ENCODE measurements around the gene TMEM126B. TPM values are rescaled to one million over a fixed set of nuclear protein-coding genes. Genes with fewer than 3 reads are reported as not detected.
"Not testable (repeated sequence)": the region's sequence is repeated elsewhere in the genome, so short reads cannot be mapped to it uniquely, and the experiment has no call there.

Gene TMEM126B
- total and polyA plus RNA-seq, 2 donors (not counting 1 experiment from before 2014, with no cell fraction given): 21.7 to 38.5 TPM

DNA sequence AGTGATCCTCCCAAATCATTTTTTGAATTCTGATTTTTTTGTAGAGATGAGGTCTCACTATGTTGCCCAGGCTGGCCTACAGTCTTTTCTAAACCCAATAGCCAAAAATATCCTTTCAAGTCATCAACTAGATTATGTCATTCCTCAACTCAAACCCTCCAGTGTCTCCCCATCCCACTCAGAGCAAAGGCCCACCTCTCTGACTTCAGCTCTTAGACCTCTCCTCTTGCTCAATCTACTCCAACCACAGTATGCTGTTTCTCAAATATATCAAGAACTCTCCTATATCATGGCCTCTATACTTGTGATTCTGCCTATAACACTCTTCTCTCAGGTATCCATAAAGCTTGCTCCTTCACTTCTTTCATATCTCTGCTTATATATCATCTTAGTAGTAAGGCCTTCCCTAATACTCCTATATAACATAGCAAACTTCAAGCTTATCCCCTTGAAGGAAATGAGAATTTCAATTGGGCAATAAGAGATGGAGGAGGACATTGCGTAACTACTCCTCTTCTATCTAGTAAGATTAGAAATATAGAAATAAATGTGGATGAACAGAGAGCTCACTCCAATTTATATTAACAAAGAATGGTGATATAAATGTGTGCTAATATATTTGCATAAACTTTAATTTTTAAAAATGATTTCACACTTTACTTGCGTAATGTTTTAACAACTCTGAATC, 25.7 kb upstream of the TMEM126B start:
- H2AFZ ChIP-seq (ENCODE audit: insufficient read depth, low read depth, low read length, poor library complexity, severe bottlenecking): no peak overlapping the region
- no peak overlapping the region for H3K9ac ChIP-seq (ENCODE audit: low read length)
- no peaks in the 10 kb centered on the region for H3K9me3 Mint-ChIP-seq (ENCODE audit: insufficient read depth)
- no peaks in the 10 kb centered on the region for H3K79me2 ChIP-seq (ENCODE audit: control insufficient read depth, insufficient read depth, low read length)
- H3K4me1 ChIP-seq (ENCODE audit: control insufficient read depth in 2 of 2, insufficient read depth in 2 of 2, low read length in 2 of 2): no peaks in the 10 kb centered on the region
- no peaks in the 10 kb centered on the region for H4K20me1 ChIP-seq (ENCODE audit: control insufficient read depth, insufficient read depth, low read length, poor library complexity, severe bottlenecking)
- H3K27me3 ChIP-seq (replicated peaks in 1 of 4; ENCODE audit: control extremely low read depth in 1 of 4, control insufficient read depth in 3 of 4, insufficient read depth in 4 of 4, low read length in 3 of 4): no peaks in the 10 kb centered on the region
- POLR2A ChIA-PET: no interaction called here
- H3K4me2 ChIP-seq (replicated peaks; ENCODE audit: low read depth, low read length, poor library complexity, severe bottlenecking): no peak overlapping the region
- H3K27ac ChIP-seq (ENCODE audit: low read length in 2 of 2): no peak overlapping the region
- no peak for ATAC-seq (ENCODE audit: low read depth)
- H3K27ac Mint-ChIP-seq: no peak overlapping the region
- no peaks in the 10 kb centered on the region for H3K36me3 ChIP-seq (replicated peaks in 1 of 2; ENCODE audit: control extremely low read depth in 1 of 2, control insufficient read depth in 1 of 2, extremely low read depth in 1 of 2, insufficient read depth in 2 of 2, low read length in 1 of 2)
- no peaks in the 10 kb centered on the region for H3K4me1 Mint-ChIP-seq
- H3K4me3 Mint-ChIP-seq: no peak overlapping the region
- DNase-seq: no peak
- CTCF ChIA-PET: interaction anchor here (3.5 kb wide), 1 partner anchor 13 kb away, joined by 8 read pairs; no protein-coding TSS in a partner anchor
- no peak overlapping the region for H3K4me3 ChIP-seq (ENCODE audit: control extremely low read depth in 1 of 5, extremely low read depth in 1 of 5, insufficient read depth in 1 of 5, low read depth in 2 of 5, low read length in 4 of 5)
- no peaks in the 10 kb centered on the region for H3K27me3 Mint-ChIP-seq
- TF ChIP-seq, protein P1, sequence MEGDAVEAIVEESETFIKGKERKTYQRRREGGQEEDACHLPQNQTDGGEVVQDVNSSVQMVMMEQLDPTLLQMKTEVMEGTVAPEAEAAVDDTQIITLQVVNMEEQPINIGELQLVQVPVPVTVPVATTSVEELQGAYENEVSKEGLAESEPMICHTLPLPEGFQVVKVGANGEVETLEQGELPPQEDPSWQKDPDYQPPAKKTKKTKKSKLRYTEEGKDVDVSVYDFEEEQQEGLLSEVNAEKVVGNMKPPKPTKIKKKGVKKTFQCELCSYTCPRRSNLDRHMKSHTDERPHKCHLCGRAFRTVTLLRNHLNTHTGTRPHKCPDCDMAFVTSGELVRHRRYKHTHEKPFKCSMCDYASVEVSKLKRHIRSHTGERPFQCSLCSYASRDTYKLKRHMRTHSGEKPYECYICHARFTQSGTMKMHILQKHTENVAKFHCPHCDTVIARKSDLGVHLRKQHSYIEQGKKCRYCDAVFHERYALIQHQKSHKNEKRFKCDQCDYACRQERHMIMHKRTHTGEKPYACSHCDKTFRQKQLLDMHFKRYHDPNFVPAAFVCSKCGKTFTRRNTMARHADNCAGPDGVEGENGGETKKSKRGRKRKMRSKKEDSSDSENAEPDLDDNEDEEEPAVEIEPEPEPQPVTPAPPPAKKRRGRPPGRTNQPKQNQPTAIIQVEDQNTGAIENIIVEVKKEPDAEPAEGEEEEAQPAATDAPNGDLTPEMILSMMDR (IDR thresholded peaks at IDR 0.05): no peak
- no peak for TF ChIP-seq EZH2 (IDR thresholded peaks at IDR 0.05; ENCODE audit: borderline replicate concordance, insufficient read depth, low read depth, low read length, poor library complexity, severe bottlenecking)
- intact Hi-C loops (cut with micrococcal nuclease): no loop called here
- no CpG with 5 or more reads among the region's 2 CpGs for WGBS (ENCODE audit: insufficient coverage)
- peaks cover 0 to 4% (median 0%) of the 10 kb centered on the region in 3 donors for H3K9me3 ChIP-seq (ENCODE audit: control extremely low read depth in 1 of 3, control insufficient read depth in 2 of 3, insufficient read depth in 1 of 3, low read length in 2 of 3)

DNA sequence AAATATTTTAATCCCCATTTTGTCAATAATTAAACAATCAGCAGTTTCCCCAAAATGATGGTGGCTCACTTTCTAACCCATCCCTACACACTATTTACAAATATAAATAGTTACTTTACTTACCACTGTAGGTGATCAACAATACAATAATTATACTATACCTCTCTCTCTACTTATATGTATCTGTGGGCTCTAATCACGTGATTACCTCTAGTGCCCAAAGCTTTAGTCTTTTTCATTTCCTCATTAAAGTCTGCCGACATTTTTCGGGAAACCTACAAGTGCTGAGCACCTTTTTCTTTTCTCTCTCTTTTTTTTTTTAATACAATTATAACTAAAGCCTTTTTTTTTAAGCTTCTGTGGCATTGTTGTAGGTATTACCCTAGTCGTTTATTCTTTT, 25.2 kb upstream of the TMEM126B start:
- Mint-ChIP-seq H3K4me3 (no peak overlapping the region), H3K27me3 (no peaks in the 10 kb centered on the region), H3K4me1 (no peaks in the 10 kb centered on the region), H3K9me3 (ENCODE audit: insufficient read depth) (no peaks in the 10 kb centered on the region), H3K27ac (no peak overlapping the region)
- DNase-seq: no peak
- no peak overlapping the region for H2AFZ ChIP-seq (ENCODE audit: insufficient read depth, low read depth, low read length, poor library complexity, severe bottlenecking)
- no peaks in the 10 kb centered on the region for H3K27me3 ChIP-seq (replicated peaks in 1 of 4; ENCODE audit: control extremely low read depth in 1 of 4, control insufficient read depth in 3 of 4, insufficient read depth in 4 of 4, low read length in 3 of 4)
- H3K4me3 ChIP-seq (ENCODE audit: control extremely low read depth in 1 of 5, extremely low read depth in 1 of 5, insufficient read depth in 1 of 5, low read depth in 2 of 5, low read length in 4 of 5): no peak overlapping the region
- H3K4me2 ChIP-seq (replicated peaks; ENCODE audit: low read depth, low read length, poor library complexity, severe bottlenecking): no peak overlapping the region
- intact Hi-C loops (cut with micrococcal nuclease): no loop called here
- no peak overlapping the region for H3K27ac ChIP-seq (ENCODE audit: low read length in 2 of 2)
- POLR2A ChIA-PET: no interaction called here
- no peaks in the 10 kb centered on the region for H3K36me3 ChIP-seq (replicated peaks in 1 of 2; ENCODE audit: control extremely low read depth in 1 of 2, control insufficient read depth in 1 of 2, extremely low read depth in 1 of 2, insufficient read depth in 2 of 2, low read length in 1 of 2)
- peaks cover 0 to 4% (median 0%) of the 10 kb centered on the region in 3 donors for H3K9me3 ChIP-seq (ENCODE audit: control extremely low read depth in 1 of 3, control insufficient read depth in 2 of 3, insufficient read depth in 1 of 3, low read length in 2 of 3)
- H3K9ac ChIP-seq (ENCODE audit: low read length): no peak overlapping the region
- CTCF ChIA-PET: interaction anchor here (3.5 kb wide), 1 partner anchor 13 kb away, joined by 8 read pairs; no protein-coding TSS in a partner anchor
- ATAC-seq (ENCODE audit: low read depth): no peak
- H4K20me1 ChIP-seq (ENCODE audit: control insufficient read depth, insufficient read depth, low read length, poor library complexity, severe bottlenecking): no peaks in the 10 kb centered on the region
- no CpG with 5 or more reads among the region's 4 CpGs for WGBS (ENCODE audit: insufficient coverage)
- no peaks in the 10 kb centered on the region for H3K79me2 ChIP-seq (ENCODE audit: control insufficient read depth, insufficient read depth, low read length)
- no peak for TF ChIP-seq EZH2 (IDR thresholded peaks at IDR 0.05; ENCODE audit: borderline replicate concordance, insufficient read depth, low read depth, low read length, poor library complexity, severe bottlenecking)
- TF ChIP-seq, protein P1 (IDR thresholded peaks at IDR 0.05): no peak
- no peaks in the 10 kb centered on the region for H3K4me1 ChIP-seq (ENCODE audit: control insufficient read depth in 2 of 2, insufficient read depth in 2 of 2, low read length in 2 of 2)

DNA sequence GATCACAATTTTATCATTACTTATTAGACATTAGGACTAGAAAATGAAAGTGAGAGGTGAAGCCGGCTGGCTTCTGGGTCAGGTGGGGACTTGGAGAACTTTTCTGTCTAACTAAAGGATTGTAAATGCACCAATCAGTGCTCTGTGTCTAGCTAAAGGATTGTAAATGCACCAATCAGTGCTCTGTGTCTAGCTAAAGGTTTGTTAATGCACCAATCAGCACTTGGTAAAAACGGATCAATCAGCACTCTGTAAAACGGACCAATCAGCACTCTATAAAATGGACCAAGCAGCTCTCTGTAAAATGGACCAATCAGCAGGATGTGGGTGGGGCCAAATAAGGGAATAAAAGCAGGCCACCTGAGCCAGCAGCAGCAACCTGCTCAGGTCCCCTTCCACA, 22.2 kb upstream of the TMEM126B start:
- H2AFZ ChIP-seq (ENCODE audit: insufficient read depth, low read depth, low read length, poor library complexity, severe bottlenecking); H3K4me2 ChIP-seq (replicated peaks; ENCODE audit: low read depth, low read length, poor library complexity, severe bottlenecking); H3K79me2 ChIP-seq (ENCODE audit: control insufficient read depth, insufficient read depth, low read length); H3K27ac ChIP-seq (ENCODE audit: low read length in 2 of 2); intact Hi-C loops (cut with micrococcal nuclease); H3K4me3 ChIP-seq (ENCODE audit: control extremely low read depth in 1 of 5, extremely low read depth in 1 of 5, insufficient read depth in 1 of 5, low read depth in 2 of 5, low read length in 4 of 5); H3K4me1 Mint-ChIP-seq; H3K27me3 ChIP-seq (replicated peaks in 1 of 4; ENCODE audit: control extremely low read depth in 1 of 4, control insufficient read depth in 3 of 4, insufficient read depth in 4 of 4, low read length in 3 of 4); H3K4me3 Mint-ChIP-seq; H3K4me1 ChIP-seq (ENCODE audit: control insufficient read depth in 2 of 2, insufficient read depth in 2 of 2, low read length in 2 of 2); H3K36me3 ChIP-seq (replicated peaks in 1 of 2; ENCODE audit: control extremely low read depth in 1 of 2, control insufficient read depth in 1 of 2, extremely low read depth in 1 of 2, insufficient read depth in 2 of 2, low read length in 1 of 2); DNase-seq; H3K27me3 Mint-ChIP-seq; ATAC-seq (ENCODE audit: low read depth); H3K27ac Mint-ChIP-seq; H4K20me1 ChIP-seq (ENCODE audit: control insufficient read depth, insufficient read depth, low read length, poor library complexity, severe bottlenecking); POLR2A ChIA-PET; H3K9me3 ChIP-seq (ENCODE audit: control extremely low read depth in 1 of 3, control insufficient read depth in 2 of 3, insufficient read depth in 1 of 3, low read length in 2 of 3); H3K9ac ChIP-seq (ENCODE audit: low read length); H3K9me3 Mint-ChIP-seq (ENCODE audit: insufficient read depth): not testable (repeated sequence)
- CTCF ChIA-PET: interaction anchor here (0.6 kb wide), 1 partner anchor 687 kb away, joined by 3 read pairs; no protein-coding TSS in a partner anchor
- 100% methylated on average over 2 of the region's 3 CpGs for WGBS (ENCODE audit: insufficient coverage)

Data from B cell (primary cell).